Activated CD8-positive, alpha-beta memory T cell treated with anti-CD3 and anti-CD28 coated beads for 4 hours (primary cell): ENCODE results near the gene SULT1C2.
"Not testable (repeated sequence)": the region's sequence is repeated elsewhere in the genome, so short reads cannot be mapped to it uniquely, and the experiment has no call there.

Experiments
- DNase-seq, 2 donors: peaks; one replicate each; pipeline ENCODE4 v3.0.0-alpha.2; 2020; ENCODE audit warnings: low read depth in 2 of 2

The SULT1C2 gene

DNA sequence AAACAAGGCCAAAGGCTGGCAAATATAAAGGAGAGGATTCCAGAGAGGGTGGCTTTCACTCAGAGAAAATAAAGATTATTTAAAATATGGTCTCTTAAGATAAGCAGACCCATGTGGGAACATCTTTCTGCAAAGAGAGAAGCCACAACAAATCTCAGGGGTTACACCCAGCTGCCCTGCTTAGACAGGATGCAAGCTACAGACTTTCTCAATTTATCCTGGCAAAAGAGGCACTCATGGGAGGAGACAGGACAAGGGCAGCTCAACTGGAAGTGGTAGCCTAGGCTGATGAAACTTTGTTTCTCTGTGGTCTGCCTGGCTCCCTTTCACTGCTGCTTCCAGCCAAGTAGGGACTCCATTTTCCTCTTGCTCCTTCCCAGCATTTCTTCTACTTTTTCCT, 63.2 kb downstream of the SULT1C2 start:
- DNase-seq = no peak

DNA sequence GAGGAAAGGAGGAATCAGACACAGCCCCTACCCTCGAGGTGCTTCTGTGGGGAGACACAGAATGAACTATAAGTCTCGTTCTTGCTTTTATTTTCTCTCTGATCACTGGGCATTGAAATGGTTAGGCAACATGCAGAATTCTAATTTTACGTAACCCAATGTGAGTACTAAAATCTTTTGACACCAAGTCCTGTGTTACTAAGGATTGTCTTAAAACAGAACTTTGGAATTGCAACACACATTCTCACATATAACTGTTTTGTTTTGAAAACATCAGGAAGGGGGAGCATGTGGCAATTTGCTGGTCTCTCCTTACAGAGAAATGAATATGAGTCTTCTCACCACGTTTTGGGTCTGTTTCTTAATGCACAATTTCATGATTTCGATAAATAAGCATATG, 65.4 kb downstream of the SULT1C2 start:
- DNase-seq = no peak

DNA sequence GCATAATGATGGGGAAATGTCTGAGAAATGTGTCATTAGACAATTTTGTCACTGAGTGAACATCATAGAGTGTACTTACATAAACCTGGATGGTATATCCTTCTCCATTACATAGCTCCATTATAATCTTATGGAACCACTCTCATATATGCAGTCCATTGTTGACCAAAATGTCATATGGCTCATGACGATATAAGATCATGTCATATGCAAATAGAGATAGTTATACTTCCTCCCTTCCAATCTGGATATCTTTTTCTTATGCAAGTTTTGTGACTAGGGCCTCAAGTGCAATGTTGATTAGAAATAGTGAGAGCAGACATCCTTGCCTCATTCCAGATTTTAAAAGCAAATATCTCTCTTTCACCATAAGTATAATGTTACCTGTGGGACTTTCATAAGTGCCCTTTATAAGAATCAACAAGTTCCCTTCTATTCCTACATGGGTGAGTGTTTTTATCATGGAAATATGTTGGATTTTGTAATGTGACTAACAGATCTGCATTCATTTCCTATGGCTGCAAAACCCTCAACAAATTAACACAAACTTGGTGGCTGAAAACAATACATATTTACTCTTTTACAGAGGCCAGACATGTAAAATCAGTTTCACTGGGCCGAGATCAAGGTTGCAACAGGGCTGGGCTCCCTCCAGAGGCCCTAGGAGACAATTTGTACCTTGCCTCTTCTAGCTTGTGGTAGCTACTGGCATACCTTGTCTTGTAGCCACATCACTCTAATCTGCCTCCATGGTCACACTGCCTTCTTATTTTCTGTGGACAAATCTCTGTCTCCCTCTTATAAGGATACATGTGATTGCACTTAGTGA, 67.4 kb downstream of the SULT1C2 start:
- DNase-seq = no peak

DNA sequence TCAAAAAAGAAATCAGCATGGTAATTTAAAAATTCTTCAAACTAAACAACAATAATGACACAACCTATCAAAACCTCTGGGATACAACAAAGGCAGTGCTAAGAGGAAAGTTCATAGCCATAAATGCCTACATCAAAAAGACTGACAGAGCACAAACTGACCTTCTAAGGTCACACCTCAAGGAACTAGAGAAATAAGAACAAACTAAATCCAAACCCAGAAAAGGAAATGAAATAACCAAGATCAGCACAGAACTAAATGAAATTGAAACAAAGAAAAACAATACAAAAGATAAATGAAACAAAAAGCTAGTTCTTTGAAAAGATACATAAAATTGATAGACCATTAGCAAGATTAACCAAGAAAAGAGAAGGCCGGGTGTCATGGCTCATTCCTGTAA, 70.6 kb downstream of the SULT1C2 start:
- not testable (repeated sequence) for DNase-seq
